GM18526 (cell line): ENCODE measurements around the gene SAMD11.

ENCODE experiments used
- POLR2A ChIP-seq: IDR thresholded peaks from 3 replicates; pipeline ENCODE4 v1.6.1; 2011; ENCODE audit not compliant: insufficient read length; ENCODE audit errors: extremely low read depth

The SAMD11 gene

GRCh38 chr1:938711-939489, 15.2 kb downstream of the SAMD11 start:
- TF ChIP-seq POLR2A = no peak

GRCh38 chr1:939511-940106, 15.9 kb downstream of the SAMD11 start:
- no peak for TF ChIP-seq POLR2A

GRCh38 chr1:940107-941014, 16.6 kb downstream of the SAMD11 start:
- no peak for TF ChIP-seq POLR2A

GRCh38 chr1:941015-941587, 17.4 kb downstream of the SAMD11 start:
- no peak for TF ChIP-seq POLR2A

GRCh38 chr1:941588-942383, 18.1 kb downstream of the SAMD11 start:
- no peak for TF ChIP-seq POLR2A

- no peak for TF ChIP-seq POLR2A
Measured at GRCh38 chr1:942411-942821, 18.7 kb downstream of the SAMD11 start.

GRCh38 chr1:942864-943533, 19.3 kb downstream of the SAMD11 start:
- no peak for TF ChIP-seq POLR2A

- no peak for TF ChIP-seq POLR2A
Measured at GRCh38 chr1:943545-944340, 20.0 kb downstream of the SAMD11 start.

- no peak for TF ChIP-seq POLR2A
Measured at GRCh38 chr1:944341-945325, 20.9 kb downstream of the SAMD11 start.

- no peak for TF ChIP-seq POLR2A
Measured at GRCh38 chr1:945688-946556, 22.2 kb downstream of the SAMD11 start.

- TF ChIP-seq POLR2A = no peak
Measured at GRCh38 chr1:947958-948357, 24.2 kb downstream of the SAMD11 start.
